NT2/D1 (cell line): Measurements from ENCODE around the gene KIF12.

Source experiments
- SUZ12 ChIP-seq: IDR thresholded peaks from 2 replicates; pipeline ENCODE4 v1.6.1; 2011; ENCODE audit not compliant: insufficient read length, insufficient read depth; ENCODE audit errors: extremely low read depth
- YY1 ChIP-seq: IDR thresholded peaks from 2 replicates; pipeline ENCODE4 v1.6.1; 2011; ENCODE audit not compliant: insufficient read length, insufficient read depth
- ZNF274 ChIP-seq: IDR thresholded peaks from 2 replicates; pipeline ENCODE4 v1.6.1; 2011; ENCODE audit warnings: mild to moderate bottlenecking, low read depth, low read length

- TF ChIP-seq ZNF274 (no peak), YY1 (no peak), SUZ12 (no peak)
Observed at GRCh38 chr9:114117614-114117995, 18.5 kb upstream of the KIF12 start.
